HEK293T (cell line): ENCODE data around the gene KLK1.

Experiments used
- CTCF ChIA-PET: fragments of 350-600 bp; formaldehyde crosslinking; extraction: SDS; loops from one replicate; lab custom pipeline; 2021; ENCODE audit warnings: antibody characterized with exemption, inconsistent platforms; lab: Yijun Ruan, JAX
- POLR2A ChIA-PET: fragments of 350-600 bp; formaldehyde crosslinking; extraction: SDS; loops from one replicate; lab custom pipeline; 2020; ENCODE audit warnings: antibody characterized with exemption, inconsistent platforms; lab: Yijun Ruan, JAX
- DNase-seq: peaks from one replicate; pipeline ENCODE4 v3.0.0; 2012; ENCODE audit warnings: mixed read lengths; ENCODE audit errors: extremely low spot score
- ARNT ChIP-seq: fragments of 450-650 bp; IDR thresholded peaks from 2 replicates; pipeline ENCODE4 v1.6.1; 2017; ENCODE audit warnings: mild to moderate bottlenecking
- BHLHE40 ChIP-seq: fragments of 450-650 bp; IDR thresholded peaks from 2 replicates; pipeline ENCODE4 v1.6.1; 2016; ENCODE audit warnings: mild to moderate bottlenecking, moderate library complexity, borderline replicate concordance
- CTBP1 ChIP-seq: fragments of 450-650 bp; IDR thresholded peaks from 2 replicates; pipeline ENCODE4 v1.6.1; 2016; ENCODE audit warnings: borderline replicate concordance
- ELF4 ChIP-seq: fragments of 450-650 bp; IDR thresholded peaks from 2 replicates; pipeline ENCODE4 v1.6.1; 2017; ENCODE audit warnings: antibody characterized with exemption
- FOXA1 ChIP-seq: fragments of 450-650 bp; IDR thresholded peaks from 2 replicates; pipeline ENCODE4 v1.6.1; 2016; ENCODE audit warnings: mild to moderate bottlenecking
- FOXK2 ChIP-seq: fragments of 450-650 bp; IDR thresholded peaks from 2 replicates; pipeline ENCODE4 v1.6.1; 2016; ENCODE audit warnings: mild to moderate bottlenecking
- FOXM1 ChIP-seq: fragments of 450-650 bp; IDR thresholded peaks from 2 replicates; pipeline ENCODE4 v1.6.1; 2017; ENCODE audit warnings: mild to moderate bottlenecking, borderline replicate concordance
- HDGF ChIP-seq: fragments of 450-650 bp; IDR thresholded peaks from 2 replicates; pipeline ENCODE4 v1.6.1; 2017; ENCODE audit warnings: antibody characterized with exemption, borderline replicate concordance
- L3MBTL2 ChIP-seq: fragments of 450-650 bp; conservative IDR thresholded peaks from 2 replicates; pipeline ENCODE4 v1.6.1; 2016; ENCODE audit warnings: mild to moderate bottlenecking
- LEF1 ChIP-seq: fragments of 450-650 bp; IDR thresholded peaks from 2 replicates; pipeline ENCODE4 v1.6.1; 2017; ENCODE audit warnings: mild to moderate bottlenecking, borderline replicate concordance
- NFRKB ChIP-seq: fragments of 450-650 bp; IDR thresholded peaks from 2 replicates; pipeline ENCODE4 v1.6.1; 2016; ENCODE audit warnings: mild to moderate bottlenecking, moderate library complexity
- SP1 ChIP-seq: fragments of 450-650 bp; IDR thresholded peaks from 2 replicates; pipeline ENCODE4 v1.6.1; 2017
- SUZ12 ChIP-seq: fragments of 450-650 bp; IDR thresholded peaks from 2 replicates; pipeline ENCODE4 v1.6.1; 2016; ENCODE audit warnings: mild to moderate bottlenecking
- TARDBP ChIP-seq: fragments of 450-650 bp; IDR thresholded peaks from 2 replicates; pipeline ENCODE4 v1.6.1; 2016
- ZNF384 ChIP-seq: fragments of 450-650 bp; IDR thresholded peaks from 2 replicates; pipeline ENCODE4 v1.6.1; 2016
- TF ChIP-seq, protein P1 (sequence below): fragments of 450-650 bp; IDR thresholded peaks from 2 replicates; pipeline ENCODE4 v1.6.1; 2016

Gene KLK1

DNA sequence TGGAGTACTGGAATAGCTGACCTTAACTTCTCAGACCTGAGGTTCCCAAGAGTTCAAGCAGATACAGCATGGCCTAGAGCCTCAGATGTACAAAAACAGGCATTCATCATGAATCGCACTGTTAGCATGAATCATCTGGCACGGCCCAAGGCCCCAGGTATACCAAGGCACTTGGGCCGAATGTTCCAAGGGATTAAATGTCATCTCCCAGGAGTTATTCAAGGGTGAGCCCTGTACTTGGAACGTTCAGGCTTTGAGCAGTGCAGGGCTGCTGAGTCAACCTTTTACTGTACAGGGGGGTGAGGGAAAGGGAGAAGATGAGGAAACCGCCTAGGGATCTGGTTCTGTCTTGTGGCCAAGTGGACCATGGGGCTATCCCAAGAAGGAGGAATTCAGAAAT lies 37.4 kb upstream of the KLK1 start:
- TF ChIP-seq HDGF: no peak
- TF ChIP-seq ZNF384: no peak
- ChIA-PET POLR2A (no interaction called here), CTCF (interaction anchor here (1.1 kb wide), 1 partner anchor 45 kb away, joined by 3 read pairs; no protein-coding TSS in a partner anchor)
- DNase-seq: no peak

DNA sequence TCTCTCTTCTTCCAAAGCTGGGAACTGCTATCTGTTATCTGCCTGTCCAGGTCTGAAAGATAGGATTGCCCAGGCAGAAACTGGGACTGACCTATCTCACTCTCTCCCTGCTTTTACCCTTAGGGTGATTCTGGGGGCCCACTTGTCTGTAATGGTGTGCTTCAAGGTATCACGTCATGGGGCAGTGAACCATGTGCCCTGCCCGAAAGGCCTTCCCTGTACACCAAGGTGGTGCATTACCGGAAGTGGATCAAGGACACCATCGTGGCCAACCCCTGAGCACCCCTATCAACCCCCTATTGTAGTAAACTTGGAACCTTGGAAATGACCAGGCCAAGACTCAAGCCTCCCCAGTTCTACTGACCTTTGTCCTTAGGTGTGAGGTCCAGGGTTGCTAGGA lies 36.3 kb upstream of the KLK1 start:
- CTCF ChIA-PET: interaction anchor here (0.6 kb wide), 1 partner anchor 265 kb away, joined by 3 read pairs; no protein-coding TSS in a partner anchor
- no peak for DNase-seq
- POLR2A ChIA-PET: no interaction called here

DNA sequence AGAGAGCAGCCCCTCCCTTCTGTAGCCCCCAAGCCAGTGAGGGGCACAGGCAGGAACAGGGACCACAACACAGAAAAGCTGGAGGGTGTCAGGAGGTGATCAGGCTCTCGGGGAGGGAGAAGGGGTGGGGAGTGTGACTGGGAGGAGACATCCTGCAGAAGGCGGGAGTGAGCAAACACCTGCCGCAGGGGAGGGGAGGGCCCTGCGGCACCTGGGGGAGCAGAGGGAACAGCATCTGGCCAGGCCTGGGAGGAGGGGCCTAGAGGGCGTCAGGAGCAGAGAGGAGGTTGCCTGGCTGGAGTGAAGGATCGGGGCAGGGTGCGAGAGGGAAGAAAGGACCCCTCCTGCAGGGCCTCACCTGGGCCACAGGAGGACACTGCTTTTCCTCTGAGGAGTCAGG lies 35.3 kb upstream of the KLK1 start:
- TF ChIP-seq ZNF384 (no peak), FOXM1 (no peak), NFRKB (no peak), LEF1 (no peak), HDGF (no peak), ELF4 (no peak), ARNT (no peak), SP1 (no peak), CTBP1 (no peak), FOXK2 (no peak), L3MBTL2 (no peak), BHLHE40 (no peak), FOXA1 (no peak), SUZ12 (no peak), TARDBP (no peak)
- TF ChIP-seq, protein P1, sequence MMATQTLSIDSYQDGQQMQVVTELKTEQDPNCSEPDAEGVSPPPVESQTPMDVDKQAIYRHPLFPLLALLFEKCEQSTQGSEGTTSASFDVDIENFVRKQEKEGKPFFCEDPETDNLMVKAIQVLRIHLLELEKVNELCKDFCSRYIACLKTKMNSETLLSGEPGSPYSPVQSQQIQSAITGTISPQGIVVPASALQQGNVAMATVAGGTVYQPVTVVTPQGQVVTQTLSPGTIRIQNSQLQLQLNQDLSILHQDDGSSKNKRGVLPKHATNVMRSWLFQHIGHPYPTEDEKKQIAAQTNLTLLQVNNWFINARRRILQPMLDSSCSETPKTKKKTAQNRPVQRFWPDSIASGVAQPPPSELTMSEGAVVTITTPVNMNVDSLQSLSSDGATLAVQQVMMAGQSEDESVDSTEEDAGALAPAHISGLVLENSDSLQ: no peak
- CTCF ChIA-PET: no interaction called here
- POLR2A ChIA-PET: no interaction called here
- no peak for DNase-seq

More for the DNA sequence above, 36.3 kb upstream of the KLK1 start:
- no peak for TF ChIP-seq ZNF384
- TF ChIP-seq SP1: no peak
- no peak for TF ChIP-seq FOXM1
- no peak for TF ChIP-seq LEF1
- TF ChIP-seq NFRKB: no peak
- TF ChIP-seq CTBP1: no peak
- TF ChIP-seq TARDBP: no peak
- TF ChIP-seq FOXK2: no peak
- no peak for TF ChIP-seq BHLHE40
- no peak for TF ChIP-seq SUZ12
- no peak for TF ChIP-seq ELF4
- TF ChIP-seq, protein P1: no peak
- no peak for TF ChIP-seq ARNT

DNA sequence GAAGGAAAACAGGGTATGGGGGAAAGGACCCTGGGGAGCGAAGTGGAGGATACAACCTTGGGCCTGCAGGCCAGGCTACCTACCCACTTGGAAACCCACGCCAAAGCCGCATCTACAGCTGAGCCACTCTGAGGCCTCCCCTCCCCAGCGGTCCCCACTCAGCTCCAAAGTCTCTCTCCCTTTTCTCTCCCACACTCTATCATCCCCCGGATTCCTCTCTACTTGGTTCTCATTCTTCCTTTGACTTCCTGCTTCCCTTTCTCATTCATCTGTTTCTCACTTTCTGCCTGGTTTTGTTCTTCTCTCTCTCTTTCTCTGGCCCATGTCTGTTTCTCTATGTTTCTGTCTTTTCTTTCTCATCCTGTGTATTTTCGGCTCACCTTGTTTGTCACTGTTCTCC lies 33.8 kb upstream of the KLK1 start:
- TF ChIP-seq FOXK2: no peak
- no peak for TF ChIP-seq NFRKB
- TF ChIP-seq ZNF384: no peak
- TF ChIP-seq FOXA1: no peak
- TF ChIP-seq ELF4: no peak
- no peak for TF ChIP-seq SUZ12
- no peak for TF ChIP-seq BHLHE40
- no peak for TF ChIP-seq ARNT
- no peak for TF ChIP-seq TARDBP
- TF ChIP-seq SP1: no peak
- no peak for TF ChIP-seq HDGF
- ChIA-PET CTCF (no interaction called here), POLR2A (no interaction called here)
- DNase-seq: no peak

DNA sequence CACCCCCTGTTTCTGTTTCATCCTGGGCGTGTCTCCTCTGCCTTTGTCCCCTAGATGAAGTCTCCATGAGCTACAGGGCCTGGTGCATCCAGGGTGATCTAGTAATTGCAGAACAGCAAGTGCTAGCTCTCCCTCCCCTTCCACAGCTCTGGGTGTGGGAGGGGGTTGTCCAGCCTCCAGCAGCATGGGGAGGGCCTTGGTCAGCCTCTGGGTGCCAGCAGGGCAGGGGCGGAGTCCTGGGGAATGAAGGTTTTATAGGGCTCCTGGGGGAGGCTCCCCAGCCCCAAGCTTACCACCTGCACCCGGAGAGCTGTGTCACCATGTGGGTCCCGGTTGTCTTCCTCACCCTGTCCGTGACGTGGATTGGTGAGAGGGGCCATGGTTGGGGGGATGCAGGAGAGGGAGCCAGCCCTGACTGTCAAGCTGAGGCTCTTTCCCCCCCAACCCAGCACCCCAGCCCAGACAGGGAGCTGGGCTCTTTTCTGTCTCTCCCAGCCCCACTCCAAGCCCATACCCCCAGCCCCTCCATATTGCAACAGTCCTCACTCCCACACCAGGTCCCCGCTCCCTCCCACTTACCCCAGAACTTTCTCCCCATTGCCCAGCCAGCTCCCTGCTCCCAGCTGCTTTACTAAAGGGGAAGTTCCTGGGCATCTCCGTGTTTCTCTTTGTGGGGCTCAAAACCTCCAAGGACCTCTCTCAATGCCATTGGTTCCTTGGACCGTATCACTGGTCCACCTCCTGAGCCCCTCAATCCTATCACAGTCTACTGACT lies 31.2 kb upstream of the KLK1 start, which contains the start of gene KLK3:
KLK3 (plus strand) TSS at position 280 of the 775 bp plus-strand sequence; CDS start at position 321, 41 bp downstream.
- POLR2A ChIA-PET: interaction anchor here (0.9 to 1.4 kb wide), 3 partner anchors 51 to 59 kb away, joined by 3 to 4 read pairs (median 3); no protein-coding TSS in a partner anchor
- no peak for DNase-seq
- CTCF ChIA-PET: no interaction called here
- TF ChIP-seq FOXK2: no peak
- TF ChIP-seq, protein P1: no peak
- no peak for TF ChIP-seq ZNF384
- TF ChIP-seq L3MBTL2: no peak
- TF ChIP-seq CTBP1: no peak
- TF ChIP-seq FOXA1: no peak
- no peak for TF ChIP-seq LEF1
- no peak for TF ChIP-seq SUZ12
- TF ChIP-seq NFRKB: no peak
- TF ChIP-seq SP1: no peak
- TF ChIP-seq FOXM1: no peak
- no peak for TF ChIP-seq BHLHE40
- no peak for TF ChIP-seq HDGF
- TF ChIP-seq ELF4: no peak
- TF ChIP-seq ARNT: no peak
- no peak for TF ChIP-seq TARDBP

DNA sequence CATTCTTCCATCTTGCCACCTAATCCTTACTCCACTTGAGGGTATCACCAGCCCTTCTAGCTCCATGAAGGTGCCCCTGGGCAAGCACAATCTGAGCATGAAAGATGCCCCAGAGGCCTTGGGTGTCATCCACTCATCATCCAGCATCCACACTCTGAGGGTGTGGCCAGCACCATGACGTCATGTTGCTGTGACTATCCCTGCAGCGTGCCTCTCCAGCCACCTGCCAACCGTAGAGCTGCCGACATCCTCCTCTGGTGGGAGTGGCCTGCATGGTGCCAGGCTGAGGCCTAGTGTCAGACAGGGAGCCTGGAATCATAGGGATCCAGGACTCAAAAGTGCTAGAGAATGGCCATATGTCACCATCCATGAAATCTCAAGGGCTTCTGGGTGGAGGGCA lies 28.0 kb upstream of the KLK1 start:
- ChIA-PET CTCF (no interaction called here), POLR2A (no interaction called here)
- DNase-seq: no peak
- TF ChIP-seq ELF4: no peak
- TF ChIP-seq L3MBTL2: no peak
- TF ChIP-seq ARNT: no peak
- no peak for TF ChIP-seq FOXA1
- no peak for TF ChIP-seq CTBP1
- TF ChIP-seq, protein P1: no peak
- TF ChIP-seq TARDBP: no peak
- TF ChIP-seq LEF1: no peak
- TF ChIP-seq SUZ12: no peak
- no peak for TF ChIP-seq BHLHE40
- no peak for TF ChIP-seq ZNF384
- no peak for TF ChIP-seq SP1
- TF ChIP-seq FOXM1: no peak
- TF ChIP-seq NFRKB: no peak
- TF ChIP-seq FOXK2: no peak
- TF ChIP-seq HDGF: no peak
